K562 (cell line): ENCODE results near the gene PKD1.
"Not testable (repeated sequence)": the region's sequence is repeated elsewhere in the genome, so short reads cannot be mapped to it uniquely, and the experiment has no call there.

Source experiments
- HCFC1 ChIP-seq: IDR thresholded peaks from 2 replicates; pipeline ENCODE4 v1.6.1; 2012; ENCODE audit warnings: low read depth, low read length, improper control_type of control experiment
- RBBP5 ChIP-seq: fragments of 200-600 bp; sonication (generic); IDR thresholded peaks from 2 replicates; pipeline ENCODE4 v1.6.1; 2012; ENCODE audit warnings: borderline replicate concordance, mild to moderate bottlenecking, low read length, control low read depth, inconsistent platforms; ENCODE audit not compliant: insufficient read depth, poor library complexity, severe bottlenecking
- ZNF165 ChIP-seq: fragments of 250-450 bp; sonication (Bioruptor Pico); IDR thresholded peaks from 2 replicates; pipeline ENCODE4 v1.4.0; 2020; ENCODE audit warnings: borderline replicate concordance
- TF ChIP-seq, protein P1 (sequence below): sonication (generic); formaldehyde crosslinking; IDR thresholded peaks from 2 replicates; pipeline ENCODE4 v1.9.0; 2022; ENCODE audit warnings: mild to moderate bottlenecking, missing genetic modification reagents
- TF ChIP-seq, protein P2 (sequence below): sonication (generic); formaldehyde crosslinking; IDR thresholded peaks from 2 replicates; pipeline ENCODE4 v1.5.0; 2020; ENCODE audit warnings: missing genetic modification reagents

DNA sequence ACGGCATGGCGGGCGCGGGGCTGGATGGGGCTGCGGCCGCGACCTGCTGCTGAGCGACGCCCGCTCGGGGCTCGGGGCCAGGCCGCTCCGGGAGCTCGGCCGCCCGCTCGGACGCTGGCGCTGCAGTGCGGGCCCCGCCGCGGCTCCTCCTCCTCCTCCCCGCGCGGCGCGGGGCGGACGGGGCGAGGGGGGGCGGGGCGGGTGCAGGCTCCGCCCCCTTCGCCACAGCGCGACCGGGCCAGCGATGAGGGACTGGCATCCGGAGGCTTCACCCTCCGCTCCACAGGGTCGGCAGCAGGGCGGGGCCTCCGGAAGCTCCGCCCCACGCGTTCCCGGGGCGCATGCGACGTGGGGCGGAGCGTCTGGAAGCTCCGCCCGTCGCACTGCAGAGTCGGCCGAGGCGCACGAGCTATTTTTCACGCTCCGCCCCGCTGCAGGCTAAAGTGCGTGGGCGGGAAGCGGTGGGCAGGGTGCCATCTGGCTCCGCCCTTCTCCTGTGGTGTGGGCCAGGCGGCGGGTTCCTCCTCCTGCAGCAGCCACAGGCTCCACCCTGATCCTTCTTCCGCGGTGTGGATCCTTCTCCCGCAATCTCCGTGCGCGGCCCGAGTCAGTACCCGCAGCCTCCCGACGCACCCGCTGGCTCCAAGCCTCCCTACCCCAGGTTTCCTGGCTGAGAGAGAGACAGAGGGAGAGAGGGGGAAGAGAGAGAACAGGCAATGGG lies at the start of gene PKD1:
- TF ChIP-seq, protein P1, sequence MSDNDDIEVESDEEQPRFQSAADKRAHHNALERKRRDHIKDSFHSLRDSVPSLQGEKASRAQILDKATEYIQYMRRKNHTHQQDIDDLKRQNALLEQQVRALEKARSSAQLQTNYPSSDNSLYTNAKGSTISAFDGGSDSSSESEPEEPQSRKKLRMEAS (CRISPR knock-in tag), result peak; percentile 67
- not testable (repeated sequence) for TF ChIP-seq ZNF165, RBBP5, HCFC1
- TF ChIP-seq, protein P2, sequence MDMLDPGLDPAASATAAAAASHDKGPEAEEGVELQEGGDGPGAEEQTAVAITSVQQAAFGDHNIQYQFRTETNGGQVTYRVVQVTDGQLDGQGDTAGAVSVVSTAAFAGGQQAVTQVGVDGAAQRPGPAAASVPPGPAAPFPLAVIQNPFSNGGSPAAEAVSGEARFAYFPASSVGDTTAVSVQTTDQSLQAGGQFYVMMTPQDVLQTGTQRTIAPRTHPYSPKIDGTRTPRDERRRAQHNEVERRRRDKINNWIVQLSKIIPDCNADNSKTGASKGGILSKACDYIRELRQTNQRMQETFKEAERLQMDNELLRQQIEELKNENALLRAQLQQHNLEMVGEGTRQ, result not testable (repeated sequence)
